ENCODE measurements around the gene MLPH. TPM values are rescaled to one million over a fixed set of nuclear protein-coding genes. Genes with fewer than 3 reads are reported as not detected.

Gene MLPH
- total RNA-seq, 1 donor from 2014 or later, result not detected

- TF ChIP-seq CTCF (conservative IDR thresholded peaks at IDR 0.05), result no peak
- no peak for DNase-seq (ENCODE audit: low read depth, low spot score)
- Mint-ChIP-seq H3K36me3 (ENCODE audit: low read depth) (peaks cover 1% of the 10 kb centered on the region), H3K27ac (ENCODE audit: unreplicated experiment) (no peak overlapping the region), H3K27me3 (ENCODE audit: low read depth) (peaks cover 93% of the 10 kb centered on the region), H3K4me3 (peak overlapping the region; percentile 47), H3K9me3 (no peaks in the 10 kb centered on the region), H3K4me1 (no peaks in the 10 kb centered on the region)
These were observed 675 bp upstream of the MLPH start for GRCh38 chr2:237486334-237486818.

- Mint-ChIP-seq H3K4me1 (no peaks in the 10 kb centered on the region), H3K27ac (ENCODE audit: unreplicated experiment) (no peak overlapping the region), H3K4me3 (no peak overlapping the region), H3K27me3 (ENCODE audit: low read depth) (peaks cover 86% of the 10 kb centered on the region), H3K36me3 (ENCODE audit: low read depth) (peaks cover 9% of the 10 kb centered on the region), H3K9me3 (peaks cover 4% of the 10 kb centered on the region)
- no peak for DNase-seq (ENCODE audit: low read depth, low spot score)
- TF ChIP-seq CTCF (conservative IDR thresholded peaks at IDR 0.05), result no peak
These were observed 445 bp downstream of the MLPH start for GRCh38 chr2:237487496-237487895.

GRCh38 chr2:237488295-237488694 is 1.2 kb downstream of the MLPH start:
- Mint-ChIP-seq H3K4me3 (no peak overlapping the region), H3K4me1 (no peaks in the 10 kb centered on the region), H3K27ac (ENCODE audit: unreplicated experiment) (no peak overlapping the region), H3K27me3 (ENCODE audit: low read depth) (peaks cover 83% of the 10 kb centered on the region), H3K36me3 (ENCODE audit: low read depth) (peaks cover 11% of the 10 kb centered on the region), H3K9me3 (peaks cover 8% of the 10 kb centered on the region)
- no peak for DNase-seq (ENCODE audit: low read depth, low spot score)
- TF ChIP-seq CTCF (conservative IDR thresholded peaks at IDR 0.05), result no peak

- Mint-ChIP-seq H3K9me3 (peaks cover 8% of the 10 kb centered on the region), H3K27ac (ENCODE audit: unreplicated experiment) (no peak overlapping the region), H3K36me3 (ENCODE audit: low read depth) (peaks cover 11% of the 10 kb centered on the region), H3K4me3 (no peak overlapping the region), H3K4me1 (no peaks in the 10 kb centered on the region), H3K27me3 (ENCODE audit: low read depth) (peaks cover 75% of the 10 kb centered on the region)
- DNase-seq (ENCODE audit: low read depth, low spot score), result no peak
- no peak for TF ChIP-seq CTCF (conservative IDR thresholded peaks at IDR 0.05)
These were observed 2.1 kb downstream of the MLPH start for GRCh38 chr2:237488901-237489860.

- Mint-ChIP-seq H3K9me3 (peaks cover 8% of the 10 kb centered on the region), H3K4me3 (no peak overlapping the region), H3K27ac (ENCODE audit: unreplicated experiment) (no peak overlapping the region), H3K36me3 (ENCODE audit: low read depth) (peaks cover 11% of the 10 kb centered on the region), H3K27me3 (ENCODE audit: low read depth) (peaks cover 66% of the 10 kb centered on the region), H3K4me1 (no peaks in the 10 kb centered on the region)
- DNase-seq (ENCODE audit: low read depth, low spot score), result no peak
- TF ChIP-seq CTCF (conservative IDR thresholded peaks at IDR 0.05), result no peak
These were observed 3.1 kb downstream of the MLPH start for GRCh38 chr2:237490009-237490711.
